ENCODE measurements around the gene ABHD15.

DNA sequence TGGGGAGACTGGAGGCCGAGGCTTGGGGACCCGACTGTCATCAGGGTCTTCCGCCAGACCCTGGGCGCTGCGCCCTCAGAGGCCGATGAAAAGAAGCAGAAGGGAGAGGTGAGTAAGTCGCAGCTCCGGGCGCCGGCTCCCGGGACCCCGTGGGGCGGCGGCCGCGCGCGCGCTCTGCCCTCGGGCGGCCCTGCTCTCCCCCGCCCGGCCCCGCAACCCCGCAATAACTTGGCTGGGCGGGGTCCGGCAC lies 392 bp upstream of the ABHD15 start:
- TF ChIP-seq GATA2 (IDR thresholded peaks at IDR 0.05; ENCODE audit: low read depth, low read length) (no peak), GATA3 (IDR thresholded peaks at IDR 0.05; ENCODE audit: low read depth, low read length) (no peak)
